ENCODE results near the gene FLOT2.

The FLOT2 gene

GRCh38 chr17:28926786-28927185 lies 29.3 kb upstream of the FLOT2 start:
- TF ChIP-seq GATA2 (IDR thresholded peaks at IDR 0.05; ENCODE audit: low read depth, low read length) (no peak), GATA3 (IDR thresholded peaks at IDR 0.05; ENCODE audit: low read depth, low read length) (no peak)

- TF ChIP-seq GATA2 (IDR thresholded peaks at IDR 0.05; ENCODE audit: low read depth, low read length) (no peak), GATA3 (IDR thresholded peaks at IDR 0.05; ENCODE audit: low read depth, low read length) (no peak)
Observed at GRCh38 chr17:28926366-28926765, 28.8 kb upstream of the FLOT2 start.

GRCh38 chr17:28925912-28926365 lies 28.4 kb upstream of the FLOT2 start:
- TF ChIP-seq GATA2 (IDR thresholded peaks at IDR 0.05; ENCODE audit: low read depth, low read length) (no peak), GATA3 (IDR thresholded peaks at IDR 0.05; ENCODE audit: low read depth, low read length) (no peak)

DNA sequence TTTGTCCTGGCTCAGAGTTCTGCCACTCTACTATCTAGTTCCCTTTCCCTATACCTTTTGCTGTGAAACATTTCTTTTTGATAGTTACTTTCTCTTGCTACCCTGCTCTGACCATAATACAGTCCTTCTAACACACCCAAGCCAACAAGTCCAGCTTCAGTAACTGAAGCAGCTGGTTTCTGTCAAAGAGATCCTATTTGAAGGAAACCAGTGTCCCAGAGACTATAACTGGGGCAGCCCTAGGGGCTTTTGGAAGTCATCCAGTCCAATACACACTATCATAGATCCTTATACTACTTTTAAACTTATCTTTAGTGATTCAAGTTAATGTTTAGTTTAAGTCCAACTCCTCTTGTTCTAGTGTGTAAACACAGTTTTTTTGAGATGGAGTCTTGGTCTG lies 22.7 kb upstream of the FLOT2 start:
- TF ChIP-seq GATA2 (IDR thresholded peaks at IDR 0.05; ENCODE audit: low read depth, low read length) (no peak), GATA3 (IDR thresholded peaks at IDR 0.05; ENCODE audit: low read depth, low read length) (no peak)

DNA sequence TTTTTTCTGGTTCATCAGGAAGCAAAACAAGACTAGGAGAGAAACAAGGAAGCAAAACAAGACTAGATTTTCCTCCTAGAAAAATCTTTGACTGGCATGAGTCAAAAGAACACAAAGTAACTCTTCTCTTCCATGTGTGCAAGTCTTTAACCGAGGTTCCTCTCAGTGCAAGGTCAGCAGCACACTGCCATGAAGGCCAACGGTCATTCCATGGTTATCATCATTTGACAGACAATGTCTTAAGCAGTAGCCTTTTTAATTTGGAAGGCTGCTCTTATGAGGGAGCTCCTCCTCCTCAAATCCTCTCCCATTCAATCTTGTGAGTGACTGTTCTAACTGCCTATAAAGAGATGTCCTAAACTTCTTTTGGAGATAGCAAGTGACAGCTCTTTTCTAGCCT lies 20.8 kb upstream of the FLOT2 start:
- no peak for TF ChIP-seq GATA2 (IDR thresholded peaks at IDR 0.05; ENCODE audit: low read depth, low read length)

GRCh38 chr17:28917465-28917864 lies 19.9 kb upstream of the FLOT2 start:
- TF ChIP-seq GATA3 (IDR thresholded peaks at IDR 0.05; ENCODE audit: low read depth, low read length) = no peak
- TF ChIP-seq GATA2 (IDR thresholded peaks at IDR 0.05; ENCODE audit: low read depth, low read length) = no peak

DNA sequence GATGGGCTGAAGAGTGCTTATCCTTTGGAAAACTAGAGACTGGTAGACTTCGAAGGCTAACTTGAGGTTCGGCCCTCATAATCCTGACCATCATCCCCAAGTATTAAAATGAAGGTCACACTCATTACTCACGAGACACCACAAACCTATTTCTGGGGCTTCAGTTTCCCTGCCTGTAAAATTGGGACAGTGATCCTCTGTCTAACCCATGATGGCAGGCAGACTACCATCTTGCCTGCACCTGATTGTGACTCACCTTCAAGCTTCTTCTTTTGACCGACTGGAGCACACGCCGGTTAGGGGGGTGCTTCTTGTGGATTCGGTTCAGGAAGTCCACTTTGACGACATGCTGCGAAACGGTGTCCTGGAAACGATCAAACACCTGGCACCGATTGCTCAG lies 19.5 kb upstream of the FLOT2 start:
- TF ChIP-seq GATA2 (IDR thresholded peaks at IDR 0.05; ENCODE audit: low read depth, low read length) = no peak
- no peak for TF ChIP-seq GATA3 (IDR thresholded peaks at IDR 0.05; ENCODE audit: low read depth, low read length)

DNA sequence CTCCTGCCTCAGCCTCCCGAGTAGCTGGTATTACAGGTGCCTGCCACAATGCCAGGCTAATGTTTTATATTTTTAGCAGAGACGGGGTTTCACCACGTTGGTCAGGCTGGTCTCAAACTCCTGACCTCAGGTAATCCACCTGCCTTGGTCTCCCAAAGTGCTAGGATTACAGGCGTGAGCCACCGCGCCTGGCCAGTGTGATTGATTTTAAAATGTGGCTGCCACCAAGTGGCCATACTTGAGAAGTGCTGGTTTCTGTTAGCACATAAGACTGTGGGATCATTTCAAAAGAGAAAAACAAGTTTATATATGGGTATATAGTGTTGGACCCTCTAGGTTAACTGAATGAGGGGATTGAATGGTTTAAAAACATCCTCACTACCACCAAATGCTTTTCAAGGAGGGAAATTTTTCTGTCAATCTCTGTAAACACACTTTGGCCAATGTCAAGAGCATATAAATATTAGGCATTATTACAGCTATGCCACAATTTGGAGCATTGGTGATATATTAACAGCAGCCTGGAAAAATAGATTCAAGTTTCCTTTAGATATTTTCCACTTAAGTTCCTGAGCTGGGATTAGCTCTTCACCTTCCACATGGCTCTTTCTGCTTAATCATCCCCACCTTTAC lies 18.9 kb upstream of the FLOT2 start:
- TF ChIP-seq GATA3 (IDR thresholded peaks at IDR 0.05; ENCODE audit: low read depth, low read length) (no peak), GATA2 (IDR thresholded peaks at IDR 0.05; ENCODE audit: low read depth, low read length) (no peak)

DNA sequence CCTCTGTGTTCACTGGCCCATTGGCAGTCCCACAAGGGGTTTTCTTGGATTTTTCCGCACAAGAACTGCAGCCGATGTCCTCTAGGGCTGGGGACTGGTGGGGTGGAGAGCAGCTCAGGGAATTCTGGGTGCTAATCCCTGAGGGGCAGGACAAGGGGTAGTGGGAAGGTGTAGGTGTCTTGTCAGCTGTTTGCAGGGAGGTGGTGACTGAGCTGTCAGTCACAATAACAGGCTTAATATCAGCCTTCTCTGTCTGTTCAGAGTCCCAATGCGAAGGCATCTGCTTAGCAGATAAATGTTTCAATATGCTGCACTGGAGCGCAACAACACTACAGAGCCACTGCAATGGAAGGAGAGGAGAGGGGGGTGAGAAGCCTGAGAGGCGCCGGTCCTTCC lies 15.4 kb upstream of the FLOT2 start:
- no peak for TF ChIP-seq GATA2 (IDR thresholded peaks at IDR 0.05; ENCODE audit: low read depth, low read length)

- no peak for TF ChIP-seq GATA2 (IDR thresholded peaks at IDR 0.05; ENCODE audit: low read depth, low read length)
- TF ChIP-seq GATA3 (IDR thresholded peaks at IDR 0.05; ENCODE audit: low read depth, low read length) = no peak
Observed at GRCh38 chr17:28912281-28912937, 14.9 kb upstream of the FLOT2 start.

DNA sequence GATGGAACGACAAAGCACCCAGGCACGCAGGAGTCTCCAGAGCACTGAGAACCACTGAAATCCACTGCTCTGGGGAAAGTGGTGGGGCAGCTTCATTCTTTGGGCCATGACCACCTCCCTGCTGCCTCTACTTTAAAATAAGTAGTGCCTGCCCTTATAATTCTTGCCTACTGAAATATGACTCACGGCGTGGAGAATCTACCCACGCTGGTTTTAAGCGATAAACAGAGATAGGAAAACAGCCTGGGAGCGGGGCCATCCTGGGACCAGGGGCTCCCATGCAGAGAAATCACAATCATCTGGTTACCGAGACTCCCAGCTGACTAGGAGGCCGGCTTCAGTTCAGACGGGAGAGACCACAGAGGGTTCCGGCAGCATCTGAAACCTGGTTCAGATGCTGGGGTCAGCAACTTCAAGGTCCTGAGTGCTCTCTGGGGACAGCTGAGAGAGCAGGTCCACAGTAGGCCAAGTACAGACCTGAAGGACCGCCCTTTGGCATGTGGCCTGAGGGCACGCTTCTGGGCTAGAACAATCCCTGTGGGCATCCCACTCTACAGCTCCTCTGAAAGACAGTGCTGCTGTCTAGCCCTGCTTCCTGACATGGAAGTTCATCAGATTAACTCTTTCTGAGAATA lies 14.0 kb upstream of the FLOT2 start:
- TF ChIP-seq GATA2 (IDR thresholded peaks at IDR 0.05; ENCODE audit: low read depth, low read length) (no peak), GATA3 (IDR thresholded peaks at IDR 0.05; ENCODE audit: low read depth, low read length) (no peak)

DNA sequence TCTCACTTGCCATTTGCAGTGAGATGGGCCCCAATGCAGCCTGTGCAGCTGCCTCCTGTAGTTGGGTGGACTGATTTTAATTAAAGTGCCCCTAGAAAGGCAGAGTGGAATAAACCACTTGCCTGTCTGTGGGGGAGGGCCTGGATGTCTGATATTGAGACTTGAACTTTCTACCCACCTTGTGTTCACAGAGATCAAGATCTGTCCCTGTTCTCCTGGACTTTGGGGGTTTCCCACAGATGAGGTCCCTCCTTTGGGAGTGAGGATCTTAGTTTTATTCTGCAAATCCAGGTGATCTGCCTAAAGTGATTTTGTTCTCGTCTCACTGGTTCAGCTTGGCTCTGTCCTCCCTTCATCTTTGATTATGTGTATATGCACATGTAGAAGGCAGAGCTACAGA lies 13.0 kb upstream of the FLOT2 start:
- TF ChIP-seq GATA2 (IDR thresholded peaks at IDR 0.05; ENCODE audit: low read depth, low read length) (no peak), GATA3 (IDR thresholded peaks at IDR 0.05; ENCODE audit: low read depth, low read length) (no peak)

- TF ChIP-seq GATA2 (IDR thresholded peaks at IDR 0.05; ENCODE audit: low read depth, low read length) (no peak), GATA3 (IDR thresholded peaks at IDR 0.05; ENCODE audit: low read depth, low read length) (no peak)
Observed at GRCh38 chr17:28908640-28909167, 11.2 kb upstream of the FLOT2 start.

- TF ChIP-seq GATA2 (IDR thresholded peaks at IDR 0.05; ENCODE audit: low read depth, low read length) (no peak), GATA3 (IDR thresholded peaks at IDR 0.05; ENCODE audit: low read depth, low read length) (no peak)
Observed at GRCh38 chr17:28907709-28908475, 10.4 kb upstream of the FLOT2 start.
